A549 treated with CpdA at 1 μM for 4 hours (cell line): Measurements from ENCODE around the gene DNAJC11. TPM values are rescaled to one million over a fixed set of nuclear protein-coding genes. Genes with fewer than 3 reads are reported as not detected.

Source experiments
- total RNA-seq: library from RNA; stranded (reverse); fragments of 200-300 nt; extraction: Qiagen RNA extraction; gene quantifications from 5 replicates; pipeline ENCODE4 v1.2.3, GENCODE V29; 2022; ENCODE audit warnings: low read depth

DNAJC11 gene, protein sequence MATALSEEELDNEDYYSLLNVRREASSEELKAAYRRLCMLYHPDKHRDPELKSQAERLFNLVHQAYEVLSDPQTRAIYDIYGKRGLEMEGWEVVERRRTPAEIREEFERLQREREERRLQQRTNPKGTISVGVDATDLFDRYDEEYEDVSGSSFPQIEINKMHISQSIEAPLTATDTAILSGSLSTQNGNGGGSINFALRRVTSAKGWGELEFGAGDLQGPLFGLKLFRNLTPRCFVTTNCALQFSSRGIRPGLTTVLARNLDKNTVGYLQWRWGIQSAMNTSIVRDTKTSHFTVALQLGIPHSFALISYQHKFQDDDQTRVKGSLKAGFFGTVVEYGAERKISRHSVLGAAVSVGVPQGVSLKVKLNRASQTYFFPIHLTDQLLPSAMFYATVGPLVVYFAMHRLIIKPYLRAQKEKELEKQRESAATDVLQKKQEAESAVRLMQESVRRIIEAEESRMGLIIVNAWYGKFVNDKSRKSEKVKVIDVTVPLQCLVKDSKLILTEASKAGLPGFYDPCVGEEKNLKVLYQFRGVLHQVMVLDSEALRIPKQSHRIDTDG
- 35.2 to 40.3 TPM (median 36.4 TPM) in 5 replicates for total RNA-seq

GRCh38 chr1:6701437-6702153 is at the start of gene DNAJC11:
Gene DNAJC11 (minus strand): TSS chr1:6701816. CDS start chr1:6701800, 16 bp downstream.

GRCh38 chr1:6624710-6625583 is 76.7 kb downstream of the DNAJC11 start, which contains the start of gene THAP3:
Gene THAP3 (plus strand): TSS chr1:6624868. CDS start chr1:6625219, 351 bp downstream.

DNA sequence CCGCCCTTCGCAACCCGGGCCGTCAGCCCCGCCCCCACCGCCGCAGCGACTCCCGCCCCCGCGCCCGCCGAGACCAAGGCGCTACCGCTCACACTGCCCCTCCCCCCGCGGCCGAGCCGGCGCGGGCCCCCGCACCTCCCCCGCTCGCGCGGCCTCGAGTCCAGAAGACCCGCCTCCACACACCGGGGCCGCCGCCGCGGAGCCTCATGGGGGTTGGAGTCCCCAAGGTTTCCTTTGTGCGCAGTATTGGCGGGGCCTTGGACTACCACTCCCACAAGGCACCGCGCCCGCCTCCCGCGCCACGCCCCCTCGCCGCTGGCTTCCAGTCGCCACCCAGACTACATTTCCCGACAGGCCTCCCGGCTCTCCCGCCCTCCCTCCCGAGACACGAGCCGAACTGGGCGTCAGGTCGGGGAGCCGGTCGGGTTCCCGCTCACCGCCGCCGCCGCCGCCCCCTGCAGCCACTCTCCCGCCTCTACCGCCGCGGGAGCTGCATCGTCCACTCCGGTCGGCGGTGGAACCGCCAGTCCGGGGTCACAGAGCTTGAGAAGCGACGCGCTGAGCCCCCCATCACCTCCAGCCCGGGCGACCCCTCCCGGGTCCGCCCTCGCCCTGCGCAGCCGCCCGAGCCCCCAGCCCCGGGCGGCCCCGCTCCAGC is 88.1 kb downstream of the DNAJC11 start, which contains the start of gene PHF13:
PHF13 (plus strand) TSS at position 371 of the 658 bp plus-strand sequence. CDS start 336 bp downstream, outside the sequence.

GRCh38 chr1:6602669-6603237 is 98.9 kb downstream of the DNAJC11 start, which contains the start of gene KLHL21:
Gene KLHL21 (minus strand): TSS chr1:6602869. CDS start chr1:6602817, 52 bp downstream.

Other genes starting within 250 kb of the DNAJC11 start
- 2.3 to 4.6 TPM (median 3.8 TPM) in 5 replicates for gene TNFRSF25, start 235.6 kb downstream of the DNAJC11 start, total RNA-seq
- gene PLEKHG5, start 210.1 kb downstream of the DNAJC11 start, total RNA-seq: 2.8 to 5.2 TPM (median 3.8 TPM) in 5 replicates
- gene NOL9, start 147.3 kb downstream of the DNAJC11 start, total RNA-seq: 3.5 to 5.0 TPM (median 4.6 TPM) in 5 replicates
- 0.07 TPM in 1 of 5 replicates, not detected in the others for gene TAS1R1, start 146.5 kb downstream of the DNAJC11 start, total RNA-seq
- gene ZBTB48, start 121.8 kb downstream of the DNAJC11 start, total RNA-seq: 11.5 to 15.5 TPM (median 15.2 TPM) in 5 replicates
- gene KLHL21, start 98.9 kb downstream of the DNAJC11 start, total RNA-seq: 21.2 to 36.4 TPM (median 27.0 TPM) in 5 replicates
- gene PHF13, start 88.1 kb downstream of the DNAJC11 start, total RNA-seq: 7.8 to 10.4 TPM (median 9.2 TPM) in 5 replicates
- gene THAP3, start 76.9 kb downstream of the DNAJC11 start, total RNA-seq: 17.2 to 19.9 TPM (median 18.1 TPM) in 5 replicates
- 64.2 to 71.3 TPM (median 66.6 TPM) in 5 replicates for gene CAMTA1, start 83.6 kb upstream of the DNAJC11 start, total RNA-seq